Right ventricle myocardium inferior (tissue), 1 donor: ENCODE results near the gene SLC17A5. TPM values are rescaled to one million over a fixed set of nuclear protein-coding genes. Genes with fewer than 3 reads are reported as not detected.

Experiments
- ATAC-seq: fragments of 200-7000 bp; cut with Tn5 transposase; one replicate; pipeline ENCODE4 v1.9.1; 2020; ENCODE audit warnings: mild to moderate bottlenecking, moderate library complexity
- DNase-seq: peaks from one replicate; pipeline ENCODE4 v3.0.0; 2021; ENCODE audit errors: missing footprints
- intact Hi-C: fragments of 100-400 bp; cut with DNase I; formaldehyde crosslinking; loops from one replicate; pipeline ENCODE4 v1.11.0; 2022
- total RNA-seq: library from RNA; stranded (reverse); fragmentation: NEBNext Ultra II Directional; extraction: Animal tissue kit (Norgen Biotek cat#: 25700); gene quantifications from one replicate; pipeline ENCODE4 v1.2.1, GENCODE V29; 2021
- donor health status: DM: no; HTN: yes; CAD: no; lungs with severe emphysema.

SLC17A5 gene
- total RNA-seq, 1 donor from 2014 or later: 5.9 TPM

- intact Hi-C loops: loop anchor here (10.0 kb wide), 1 partner anchor 1543 kb away; no protein-coding TSS in a partner anchor
- no peak for ATAC-seq
- DNase-seq: no peak
Measured at GRCh38 chr6:73671911-73672685, 18.3 kb upstream of the SLC17A5 start.

- intact Hi-C loops: no loop called here
- DNase-seq: no peak
- no peak for ATAC-seq
Measured at GRCh38 chr6:73669005-73669404, 15.2 kb upstream of the SLC17A5 start.

- intact Hi-C loops: no loop called here
- ATAC-seq (no peak), DNase-seq (no peak)
Measured at GRCh38 chr6:73667798-73668197, 14.0 kb upstream of the SLC17A5 start.

GRCh38 chr6:73666393-73666792, 12.6 kb upstream of the SLC17A5 start:
- DNase-seq: no peak
- intact Hi-C loops: no loop called here
- no peak for ATAC-seq

GRCh38 chr6:73665686-73666319, 12.0 kb upstream of the SLC17A5 start:
- no peak for DNase-seq
- intact Hi-C loops: no loop called here
- no peak for ATAC-seq

GRCh38 chr6:73664701-73665100, 10.9 kb upstream of the SLC17A5 start:
- ATAC-seq (no peak), DNase-seq (no peak)
- intact Hi-C loops: no loop called here

GRCh38 chr6:73657201-73657600, 3.4 kb upstream of the SLC17A5 start:
- intact Hi-C loops: loop anchor here (10.0 kb wide), 1 partner anchor 1588 kb away; the partner anchor contains the start of gene COX7A2

GRCh38 chr6:73656531-73657145, 2.8 kb upstream of the SLC17A5 start:
- intact Hi-C loops: loop anchor here (10.0 kb wide), 1 partner anchor 1588 kb away; the partner anchor contains the start of gene COX7A2
- no peak for DNase-seq
- no peak for ATAC-seq

More at GRCh38 chr6:73657201-73657600, 3.4 kb upstream of the SLC17A5 start:
- no peak for ATAC-seq
- DNase-seq: no peak

GRCh38 chr6:73655341-73655917, 1.6 kb upstream of the SLC17A5 start:
- DNase-seq (no peak), ATAC-seq (no peak)
- intact Hi-C loops: loop anchor here (10.0 kb wide), 1 partner anchor 1589 kb away; the partner anchor contains the start of gene COX7A2

- intact Hi-C loops: loop anchor here (5.0 to 10.0 kb wide), 2 partner anchors 131 to 1592 kb away; partner anchors contain the start of genes COX7A2 and EEF1A1
Measured at GRCh38 chr6:73652637-73653570, 888 bp downstream of the SLC17A5 start.

GRCh38 chr6:73649783-73650182, 4.0 kb downstream of the SLC17A5 start:
- DNase-seq (no peak), ATAC-seq (no peak)
- intact Hi-C loops: loop anchor here (5.0 to 10.0 kb wide), 2 partner anchors 127 to 1595 kb away; partner anchors contain the start of genes COX7A2 and EEF1A1

More at GRCh38 chr6:73652637-73653570, 888 bp downstream of the SLC17A5 start:
- ATAC-seq (peak; percentile 43), DNase-seq (peak; percentile 81)

- no peak for ATAC-seq
- intact Hi-C loops: no loop called here
- DNase-seq: no peak
Measured at GRCh38 chr6:73648166-73648565, 5.6 kb downstream of the SLC17A5 start.

GRCh38 chr6:73644941-73645591, 8.7 kb downstream of the SLC17A5 start:
- intact Hi-C loops: no loop called here
- DNase-seq (no peak), ATAC-seq (no peak)

- DNase-seq (no peak), ATAC-seq (no peak)
- intact Hi-C loops: no loop called here
Measured at GRCh38 chr6:73644030-73644429, 9.8 kb downstream of the SLC17A5 start.

- intact Hi-C loops: no loop called here
- DNase-seq (no peak), ATAC-seq (no peak)
Measured at GRCh38 chr6:73642530-73642929, 11.3 kb downstream of the SLC17A5 start.

GRCh38 chr6:73640179-73640750, 13.5 kb downstream of the SLC17A5 start:
- intact Hi-C loops: no loop called here
- ATAC-seq (no peak), DNase-seq (no peak)

GRCh38 chr6:73639040-73639439, 14.8 kb downstream of the SLC17A5 start:
- DNase-seq (no peak), ATAC-seq (no peak)
- intact Hi-C loops: no loop called here
